Measurements from ENCODE around the gene FSTL4. TPM values are rescaled to one million over a fixed set of nuclear protein-coding genes. Genes with fewer than 3 reads are reported as not detected.

Gene FSTL4
- polyA plus RNA-seq, 1 of the 3 experiments (the other 2 are of a cell fraction), result not detected

DNA sequence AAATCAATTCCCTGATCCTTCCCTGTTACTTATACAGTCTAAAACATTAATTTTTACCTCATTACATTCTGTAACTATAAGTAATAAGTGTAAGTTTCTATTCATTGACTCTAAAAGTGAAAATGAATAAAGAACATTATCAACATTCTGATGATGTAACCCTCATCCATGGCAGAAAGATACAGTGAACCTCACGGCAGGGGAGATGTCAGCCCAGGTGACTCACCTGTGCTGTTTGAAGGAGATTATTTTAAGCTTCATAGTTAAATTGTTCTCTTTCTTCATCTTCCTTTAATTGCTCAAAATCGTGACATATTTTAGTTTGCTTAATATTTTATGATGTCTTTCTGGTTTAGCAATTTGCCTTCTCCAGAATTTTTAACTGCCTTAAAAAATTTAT, 268.1 kb downstream of the FSTL4 start:
- WGBS (ENCODE audit: low lambda C conversion rate), result 38% methylated on average over 2 of the region's 2 CpGs
- H3K36me3 ChIP-seq (replicated peaks in 1 of 2; ENCODE audit: control insufficient read depth in 1 of 2, insufficient read depth in 2 of 2, low read length in 1 of 2), result no peaks in the 10 kb centered on the region
- no peaks in the 10 kb centered on the region for H3K9me2 ChIP-seq
- no peaks in the 10 kb centered on the region for H4K20me1 ChIP-seq (ENCODE audit: insufficient read depth)
- H3F3A ChIP-seq (replicated peaks; ENCODE audit: insufficient read depth), result no peaks in the 10 kb centered on the region
- H3K9ac ChIP-seq, result no peak overlapping the region
- H3K27me3 ChIP-seq (ENCODE audit: insufficient read depth), result no peaks in the 10 kb centered on the region
- H3K4me2 ChIP-seq, result no peak overlapping the region
- H3K79me2 ChIP-seq (ENCODE audit: insufficient read depth), result no peaks in the 10 kb centered on the region
- no peak overlapping the region for H2AFZ ChIP-seq (ENCODE audit: low read depth)
- no peak overlapping the region for H3K27ac ChIP-seq (ENCODE audit: low read depth in 2 of 2, low read length in 1 of 2)
- no peaks in the 10 kb centered on the region for H3K4me1 ChIP-seq (ENCODE audit: control insufficient read depth in 1 of 2, insufficient read depth in 2 of 2, low read depth in 1 of 2, low read length in 1 of 2)
- TF ChIP-seq GATA2 (CRISPR knock-in tag; IDR thresholded peaks at IDR 0.05) (no peak), SIN3A (IDR thresholded peaks at IDR 0.05; ENCODE audit: borderline replicate concordance, low read depth, low read length) (no peak), NRF1 (IDR thresholded peaks at IDR 0.05; ENCODE audit: low read depth, low read length) (no peak), GABPA (IDR thresholded peaks at IDR 0.05; ENCODE audit: low read depth) (no peak), RCOR1 (IDR thresholded peaks at IDR 0.05; ENCODE audit: low read length) (no peak), RFX5 (IDR thresholded peaks at IDR 0.05; ENCODE audit: low read length) (no peak), FOSL2 (IDR thresholded peaks at IDR 0.05; ENCODE audit: borderline replicate concordance, low read depth) (no peak), FOXM1 (IDR thresholded peaks at IDR 0.05; ENCODE audit: low read depth) (no peak), JUND (IDR thresholded peaks at IDR 0.05) (no peak), EP300 (IDR thresholded peaks at IDR 0.05; ENCODE audit: borderline replicate concordance in 1 of 2, low read depth in 1 of 2, low read length in 1 of 2) (no peak), POLR2AphosphoS5 (IDR thresholded peaks at IDR 0.05; ENCODE audit: low read depth, low read length) (no peak), SMC3 (IDR thresholded peaks at IDR 0.05; ENCODE audit: low read depth, low read length) (no peak), TAF1 (IDR thresholded peaks at IDR 0.05; ENCODE audit: borderline replicate concordance, low read depth, low read length) (no peak), ELF1 (IDR thresholded peaks at IDR 0.05) (no peak), MXI1 (IDR thresholded peaks at IDR 0.05; ENCODE audit: low read depth, low read length) (no peak)
- TF ChIP-seq, protein P1, sequence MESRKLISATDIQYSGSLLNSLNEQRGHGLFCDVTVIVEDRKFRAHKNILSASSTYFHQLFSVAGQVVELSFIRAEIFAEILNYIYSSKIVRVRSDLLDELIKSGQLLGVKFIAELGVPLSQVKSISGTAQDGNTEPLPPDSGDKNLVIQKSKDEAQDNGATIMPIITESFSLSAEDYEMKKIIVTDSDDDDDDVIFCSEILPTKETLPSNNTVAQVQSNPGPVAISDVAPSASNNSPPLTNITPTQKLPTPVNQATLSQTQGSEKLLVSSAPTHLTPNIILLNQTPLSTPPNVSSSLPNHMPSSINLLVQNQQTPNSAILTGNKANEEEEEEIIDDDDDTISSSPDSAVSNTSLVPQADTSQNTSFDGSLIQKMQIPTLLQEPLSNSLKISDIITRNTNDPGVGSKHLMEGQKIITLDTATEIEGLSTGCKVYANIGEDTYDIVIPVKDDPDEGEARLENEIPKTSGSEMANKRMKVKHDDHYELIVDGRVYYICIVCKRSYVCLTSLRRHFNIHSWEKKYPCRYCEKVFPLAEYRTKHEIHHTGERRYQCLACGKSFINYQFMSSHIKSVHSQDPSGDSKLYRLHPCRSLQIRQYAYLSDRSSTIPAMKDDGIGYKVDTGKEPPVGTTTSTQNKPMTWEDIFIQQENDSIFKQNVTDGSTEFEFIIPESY (IDR thresholded peaks at IDR 0.05; ENCODE audit: borderline replicate concordance, low read depth), result no peak
- TF ChIP-seq, protein P2, sequence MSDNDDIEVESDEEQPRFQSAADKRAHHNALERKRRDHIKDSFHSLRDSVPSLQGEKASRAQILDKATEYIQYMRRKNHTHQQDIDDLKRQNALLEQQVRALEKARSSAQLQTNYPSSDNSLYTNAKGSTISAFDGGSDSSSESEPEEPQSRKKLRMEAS (IDR thresholded peaks at IDR 0.05; ENCODE audit: low read depth), result no peak
- TF ChIP-seq, protein P3, sequence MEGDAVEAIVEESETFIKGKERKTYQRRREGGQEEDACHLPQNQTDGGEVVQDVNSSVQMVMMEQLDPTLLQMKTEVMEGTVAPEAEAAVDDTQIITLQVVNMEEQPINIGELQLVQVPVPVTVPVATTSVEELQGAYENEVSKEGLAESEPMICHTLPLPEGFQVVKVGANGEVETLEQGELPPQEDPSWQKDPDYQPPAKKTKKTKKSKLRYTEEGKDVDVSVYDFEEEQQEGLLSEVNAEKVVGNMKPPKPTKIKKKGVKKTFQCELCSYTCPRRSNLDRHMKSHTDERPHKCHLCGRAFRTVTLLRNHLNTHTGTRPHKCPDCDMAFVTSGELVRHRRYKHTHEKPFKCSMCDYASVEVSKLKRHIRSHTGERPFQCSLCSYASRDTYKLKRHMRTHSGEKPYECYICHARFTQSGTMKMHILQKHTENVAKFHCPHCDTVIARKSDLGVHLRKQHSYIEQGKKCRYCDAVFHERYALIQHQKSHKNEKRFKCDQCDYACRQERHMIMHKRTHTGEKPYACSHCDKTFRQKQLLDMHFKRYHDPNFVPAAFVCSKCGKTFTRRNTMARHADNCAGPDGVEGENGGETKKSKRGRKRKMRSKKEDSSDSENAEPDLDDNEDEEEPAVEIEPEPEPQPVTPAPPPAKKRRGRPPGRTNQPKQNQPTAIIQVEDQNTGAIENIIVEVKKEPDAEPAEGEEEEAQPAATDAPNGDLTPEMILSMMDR (IDR thresholded peaks at IDR 0.05), result no peak
- TF ChIP-seq, protein P4, sequence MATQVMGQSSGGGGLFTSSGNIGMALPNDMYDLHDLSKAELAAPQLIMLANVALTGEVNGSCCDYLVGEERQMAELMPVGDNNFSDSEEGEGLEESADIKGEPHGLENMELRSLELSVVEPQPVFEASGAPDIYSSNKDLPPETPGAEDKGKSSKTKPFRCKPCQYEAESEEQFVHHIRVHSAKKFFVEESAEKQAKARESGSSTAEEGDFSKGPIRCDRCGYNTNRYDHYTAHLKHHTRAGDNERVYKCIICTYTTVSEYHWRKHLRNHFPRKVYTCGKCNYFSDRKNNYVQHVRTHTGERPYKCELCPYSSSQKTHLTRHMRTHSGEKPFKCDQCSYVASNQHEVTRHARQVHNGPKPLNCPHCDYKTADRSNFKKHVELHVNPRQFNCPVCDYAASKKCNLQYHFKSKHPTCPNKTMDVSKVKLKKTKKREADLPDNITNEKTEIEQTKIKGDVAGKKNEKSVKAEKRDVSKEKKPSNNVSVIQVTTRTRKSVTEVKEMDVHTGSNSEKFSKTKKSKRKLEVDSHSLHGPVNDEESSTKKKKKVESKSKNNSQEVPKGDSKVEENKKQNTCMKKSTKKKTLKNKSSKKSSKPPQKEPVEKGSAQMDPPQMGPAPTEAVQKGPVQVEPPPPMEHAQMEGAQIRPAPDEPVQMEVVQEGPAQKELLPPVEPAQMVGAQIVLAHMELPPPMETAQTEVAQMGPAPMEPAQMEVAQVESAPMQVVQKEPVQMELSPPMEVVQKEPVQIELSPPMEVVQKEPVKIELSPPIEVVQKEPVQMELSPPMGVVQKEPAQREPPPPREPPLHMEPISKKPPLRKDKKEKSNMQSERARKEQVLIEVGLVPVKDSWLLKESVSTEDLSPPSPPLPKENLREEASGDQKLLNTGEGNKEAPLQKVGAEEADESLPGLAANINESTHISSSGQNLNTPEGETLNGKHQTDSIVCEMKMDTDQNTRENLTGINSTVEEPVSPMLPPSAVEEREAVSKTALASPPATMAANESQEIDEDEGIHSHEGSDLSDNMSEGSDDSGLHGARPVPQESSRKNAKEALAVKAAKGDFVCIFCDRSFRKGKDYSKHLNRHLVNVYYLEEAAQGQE (IDR thresholded peaks at IDR 0.05; ENCODE audit: low read depth, low read length), result no peak
- no peak overlapping the region; a peak in 1 of 4 replicates for H3K4me3 ChIP-seq (ENCODE audit: low read depth in 2 of 2, low read length in 1 of 2)
- CTCF ChIA-PET, result no interaction called here
- H3K9me3 ChIP-seq, result no peaks in the 10 kb centered on the region
- DNase-seq, result no peak
- POLR2A ChIA-PET, result interaction anchor here (0.7 kb wide), 1 partner anchor 882 kb away, joined by 5 read pairs; the partner anchor contains the start of gene PPP2CA

Data from SK-N-SH (cell line).